GM12865 (cell line): ENCODE data around the gene RGS5.

ENCODE experiments used
- DNase-seq: peaks from one replicate; pipeline ENCODE4 v3.0.0; 2010; ENCODE audit warnings: low read depth
- H3K4me3 ChIP-seq: 2 replicates; pipeline ENCODE4 v1.5.1; 2011; ENCODE audit warnings: mild to moderate bottlenecking, low read depth, low read length, control low read depth
- TF ChIP-seq, protein P1 (sequence below): IDR thresholded peaks from 2 replicates; pipeline ENCODE4 v1.5.1; 2011; ENCODE audit warnings: low read length, control low read depth, low read depth, inconsistent platforms; ENCODE audit not compliant: insufficient read depth; ENCODE audit errors: missing control alignments

The RGS5 gene

DNA sequence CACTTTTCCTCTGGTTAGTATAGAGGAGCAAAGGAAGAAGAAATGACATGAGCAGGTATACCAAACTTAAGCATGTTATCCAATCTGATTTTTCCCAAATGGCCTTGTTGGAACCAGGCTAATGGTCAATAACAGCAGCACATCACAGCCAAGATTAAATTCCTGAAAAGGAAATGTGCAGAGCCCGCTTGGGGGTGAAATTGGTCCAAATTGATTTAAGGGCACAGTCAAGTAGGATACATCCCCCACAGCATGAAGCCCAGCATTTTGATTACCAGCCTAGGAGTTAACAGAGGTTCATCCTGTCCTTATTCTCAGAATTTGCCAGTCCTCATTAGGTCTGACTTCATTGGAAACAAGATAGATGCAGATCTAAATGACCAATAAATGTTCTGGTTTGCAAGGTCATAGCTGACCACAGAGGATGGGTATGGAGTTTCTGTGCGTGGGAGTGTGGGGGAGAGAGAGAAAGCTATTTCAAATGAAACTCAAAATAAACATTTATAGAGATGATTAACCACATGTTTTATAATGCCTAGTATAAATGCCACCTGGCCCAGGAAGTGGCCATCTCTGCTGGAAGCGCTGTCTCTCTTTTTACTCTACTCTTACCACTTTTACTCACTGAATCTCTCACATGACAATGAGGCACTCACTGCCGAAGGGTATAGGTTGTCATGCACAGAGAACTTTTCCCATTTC lies 38.7 kb downstream of the RGS5 start:
- TF ChIP-seq, protein P1, sequence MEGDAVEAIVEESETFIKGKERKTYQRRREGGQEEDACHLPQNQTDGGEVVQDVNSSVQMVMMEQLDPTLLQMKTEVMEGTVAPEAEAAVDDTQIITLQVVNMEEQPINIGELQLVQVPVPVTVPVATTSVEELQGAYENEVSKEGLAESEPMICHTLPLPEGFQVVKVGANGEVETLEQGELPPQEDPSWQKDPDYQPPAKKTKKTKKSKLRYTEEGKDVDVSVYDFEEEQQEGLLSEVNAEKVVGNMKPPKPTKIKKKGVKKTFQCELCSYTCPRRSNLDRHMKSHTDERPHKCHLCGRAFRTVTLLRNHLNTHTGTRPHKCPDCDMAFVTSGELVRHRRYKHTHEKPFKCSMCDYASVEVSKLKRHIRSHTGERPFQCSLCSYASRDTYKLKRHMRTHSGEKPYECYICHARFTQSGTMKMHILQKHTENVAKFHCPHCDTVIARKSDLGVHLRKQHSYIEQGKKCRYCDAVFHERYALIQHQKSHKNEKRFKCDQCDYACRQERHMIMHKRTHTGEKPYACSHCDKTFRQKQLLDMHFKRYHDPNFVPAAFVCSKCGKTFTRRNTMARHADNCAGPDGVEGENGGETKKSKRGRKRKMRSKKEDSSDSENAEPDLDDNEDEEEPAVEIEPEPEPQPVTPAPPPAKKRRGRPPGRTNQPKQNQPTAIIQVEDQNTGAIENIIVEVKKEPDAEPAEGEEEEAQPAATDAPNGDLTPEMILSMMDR: no peak
- DNase-seq: no peak
- H3K4me3 ChIP-seq: no peak overlapping the region

DNA sequence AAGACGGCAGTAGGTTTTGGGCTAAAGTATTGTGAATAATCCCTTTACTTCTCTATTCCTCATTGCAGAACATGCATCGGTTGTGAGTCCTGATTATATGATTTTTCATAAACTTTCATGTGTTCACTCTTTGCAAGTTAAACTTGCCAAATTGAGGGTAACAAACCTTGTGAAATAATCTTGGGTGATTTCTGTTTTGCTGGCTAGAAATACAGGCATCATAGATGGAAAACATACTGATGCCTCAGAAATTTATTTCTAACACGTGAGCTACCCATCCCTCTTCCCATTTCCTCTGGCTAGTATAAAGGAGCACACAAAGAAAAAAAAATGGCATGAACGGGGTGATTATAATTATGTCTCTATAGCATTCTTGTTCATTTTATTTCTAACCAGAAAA lies 39.6 kb downstream of the RGS5 start:
- TF ChIP-seq, protein P1: no peak
- no peak overlapping the region for H3K4me3 ChIP-seq
- no peak for DNase-seq

DNA sequence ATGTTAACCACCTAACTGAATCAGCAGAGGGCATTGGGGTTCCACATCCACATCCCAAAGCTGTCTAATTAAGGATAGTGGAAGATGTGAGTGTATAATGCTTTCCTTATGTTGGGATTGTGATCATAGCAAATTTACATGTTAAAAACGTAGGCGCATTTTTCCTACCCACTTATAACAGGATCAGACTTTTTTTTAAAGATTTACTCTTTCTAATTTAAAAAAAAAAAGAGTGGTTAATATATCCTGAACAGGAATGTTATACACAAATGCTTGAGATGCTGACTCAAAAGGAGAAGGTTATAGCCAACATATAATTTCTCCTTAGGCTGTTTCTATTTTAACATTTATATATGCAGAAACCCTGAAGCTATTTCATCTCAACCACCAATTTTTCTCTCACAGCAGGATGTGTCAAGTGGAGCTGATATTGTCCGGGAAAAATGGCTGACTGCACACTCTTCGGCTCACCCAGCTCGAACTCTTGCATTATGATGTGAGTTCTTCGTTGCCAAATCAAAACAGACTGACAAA lies 40.3 kb downstream of the RGS5 start:
- DNase-seq: no peak
- TF ChIP-seq, protein P1: no peak
- no peak overlapping the region for H3K4me3 ChIP-seq

DNA sequence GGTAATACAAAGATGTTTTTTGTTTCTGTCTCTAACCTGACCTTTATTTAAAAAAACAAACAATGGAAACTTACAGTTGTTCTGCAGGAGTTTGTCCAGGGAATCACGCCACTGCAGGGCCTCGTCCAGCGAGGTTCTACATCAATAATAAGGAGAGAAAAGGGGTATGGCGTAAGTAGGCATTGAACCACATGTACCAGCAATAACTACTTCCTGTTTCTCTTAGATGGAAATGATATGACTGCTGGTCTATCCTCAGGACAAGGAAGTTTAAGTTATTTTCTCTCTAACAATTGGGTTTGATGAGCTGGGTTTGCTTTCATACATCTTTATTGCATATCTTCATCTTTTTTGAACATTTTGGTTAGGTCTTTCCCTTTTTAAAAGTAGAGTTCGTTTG lies 40.9 kb downstream of the RGS5 start:
- H3K4me3 ChIP-seq: no peak overlapping the region
- DNase-seq: no peak
- TF ChIP-seq, protein P1: no peak

DNA sequence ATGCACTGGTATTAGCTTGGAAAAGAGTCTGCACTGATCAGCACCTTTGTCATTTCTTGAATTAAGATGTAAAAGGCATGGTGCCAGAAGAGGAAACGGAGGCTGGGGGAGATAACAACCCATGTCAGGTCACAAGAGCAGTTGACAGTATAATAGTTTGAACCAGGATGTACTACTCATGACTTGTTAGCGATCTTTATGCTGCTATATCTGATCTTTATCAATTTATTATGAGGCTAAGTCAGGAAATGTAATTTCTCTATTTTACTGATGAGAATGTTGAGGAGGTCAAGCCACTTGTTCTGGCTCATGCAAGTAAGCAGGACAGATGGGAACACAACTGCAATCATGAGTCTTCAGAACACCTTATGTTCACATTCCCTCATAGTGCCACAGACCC lies 41.4 kb downstream of the RGS5 start:
- no peak overlapping the region for H3K4me3 ChIP-seq
- DNase-seq: no peak
- TF ChIP-seq, protein P1: no peak

DNA sequence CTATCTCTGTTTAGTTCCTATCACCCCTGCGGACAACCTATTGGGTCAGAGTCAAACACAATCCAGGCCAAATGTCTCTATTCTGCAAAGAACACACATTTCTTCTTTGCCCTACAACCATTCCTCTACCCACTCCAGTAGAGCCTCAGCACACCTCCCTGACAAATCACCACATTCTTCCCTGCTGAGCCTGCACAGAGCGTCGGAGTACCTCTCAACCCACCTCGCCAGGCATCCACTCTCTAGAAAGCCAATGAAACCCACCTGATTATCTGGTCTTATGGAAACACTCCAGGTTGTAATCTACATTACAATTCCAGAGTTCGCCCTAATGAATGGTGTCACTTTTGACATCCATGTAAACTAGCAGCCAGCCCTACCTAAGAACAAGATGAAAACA lies 47.1 kb downstream of the RGS5 start:
- H3K4me3 ChIP-seq: no peak overlapping the region
- no peak for DNase-seq
- TF ChIP-seq, protein P1: no peak

DNA sequence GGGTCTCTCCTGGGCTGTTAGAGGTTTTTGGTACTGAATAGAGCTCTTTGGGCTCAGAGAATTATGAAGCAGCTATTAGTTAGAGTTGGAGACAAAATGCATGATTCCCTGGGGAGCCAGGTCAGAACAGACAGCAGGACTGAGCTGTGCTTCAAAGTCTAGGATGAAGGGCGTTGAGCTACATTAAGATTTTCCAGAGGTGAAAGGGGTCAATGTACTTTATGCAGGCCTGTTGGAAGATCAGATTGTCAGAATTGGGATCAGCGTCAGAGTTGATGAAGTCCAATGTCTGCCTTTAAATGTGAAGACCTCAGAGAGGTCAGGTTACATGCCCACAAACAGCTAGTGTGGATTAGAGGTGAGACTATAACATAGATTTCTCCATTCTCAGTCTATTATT lies 53.8 kb downstream of the RGS5 start:
- TF ChIP-seq, protein P1: no peak
- no peak for DNase-seq
- no peak overlapping the region for H3K4me3 ChIP-seq
